Measurements from ENCODE around the gene SUV39H1. TPM values are rescaled to one million over a fixed set of nuclear protein-coding genes. Genes with fewer than 3 reads are reported as not detected.

SUV39H1 gene
- total and polyA plus RNA-seq, 2 of the 13 experiments (the other 11 are each of a cell fraction or from before 2014, with no cell fraction given): 5.2 to 10.1 TPM

DNA sequence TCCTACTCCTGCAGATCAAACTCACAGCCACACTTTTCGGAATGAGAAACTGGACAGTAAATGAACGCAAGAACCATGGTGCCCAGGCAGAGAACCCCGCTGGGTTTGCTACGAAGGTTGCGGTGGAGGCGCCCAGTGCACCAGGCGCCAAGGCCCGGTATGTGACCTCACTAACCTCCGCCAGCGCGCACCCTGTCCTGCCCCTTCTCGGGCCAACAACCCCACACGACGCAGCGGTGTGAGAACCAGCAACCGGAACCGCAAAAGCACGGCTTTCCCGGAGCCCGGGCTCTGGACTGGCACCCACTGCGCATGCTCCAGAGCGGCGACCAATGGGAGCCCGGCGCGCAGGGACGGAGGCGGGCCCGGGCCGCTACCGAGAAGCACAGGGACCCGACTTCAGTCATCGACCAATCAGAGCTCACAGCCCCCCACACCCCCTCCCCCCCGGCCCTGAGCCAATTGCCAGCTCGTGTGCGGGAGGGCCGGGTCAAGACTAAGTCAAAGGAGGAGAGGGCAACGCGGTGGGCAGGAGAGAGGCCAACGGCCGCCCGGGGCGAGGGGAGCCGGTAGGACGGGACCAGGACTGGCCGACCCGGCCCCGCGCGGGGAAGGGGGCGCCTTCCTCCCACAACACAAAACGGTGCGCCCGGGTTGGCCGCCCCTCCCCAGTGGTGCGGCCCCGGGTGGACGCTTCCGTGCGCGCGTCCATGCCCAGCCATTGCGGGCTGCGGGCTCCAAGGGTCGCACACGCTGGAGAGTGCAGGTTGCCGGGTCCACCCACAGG lies 20.2 kb upstream of the SUV39H1 start (continued):
- TF ChIP-seq MXD1 (CRISPR knock-in tag; IDR thresholded peaks at IDR 0.05) (0 out of 2 replicates have a peak, but pooled peaks have one; percentile 34), RBFOX2 (IDR thresholded peaks at IDR 0.05; ENCODE audit: low read depth, low read length) (peak; percentile 96), NAIF1 (CRISPR knock-in tag; IDR thresholded peaks at IDR 0.05; ENCODE audit: borderline replicate concordance) (peak; percentile 82), NCOA1 (CRISPR knock-in tag; IDR thresholded peaks at IDR 0.05) (no peak), ZNF24 (IDR thresholded peaks at IDR 0.05) (no peak), ZNF773 (CRISPR knock-in tag; IDR thresholded peaks at IDR 0.05; ENCODE audit: borderline replicate concordance) (no peak), KDM3A (CRISPR knock-in tag; IDR thresholded peaks at IDR 0.05; ENCODE audit: low read depth) (peak; percentile 69; the same call in 1 of the 2 replicates), ZNF234 (CRISPR knock-in tag; conservative IDR thresholded peaks at IDR 0.05) (no peak), PBX3 (CRISPR knock-in tag; IDR thresholded peaks at IDR 0.05; ENCODE audit: borderline replicate concordance) (no peak), PHB2 (IDR thresholded peaks at IDR 0.05; ENCODE audit: partially characterized antibody) (no peak), SNAPC5 (CRISPR knock-in tag; IDR thresholded peaks at IDR 0.05; ENCODE audit: borderline replicate concordance) (no peak), POGK (CRISPR knock-in tag; conservative IDR thresholded peaks at IDR 0.05) (no peak), FOXM1 (CRISPR knock-in tag; IDR thresholded peaks at IDR 0.05) (no peak), AGO1 (IDR thresholded peaks at IDR 0.05; ENCODE audit: low read depth, low read length, poor library complexity, severe bottlenecking) (no peak), GZF1 (CRISPR knock-in tag; IDR thresholded peaks at IDR 0.05) (no peak), ZNF879 (CRISPR knock-in tag; IDR thresholded peaks at IDR 0.05) (no peak), TRIM22 (IDR thresholded peaks at IDR 0.05) (no peak), MXD3 (CRISPR knock-in tag; IDR thresholded peaks at IDR 0.05) (no peak), NRL (CRISPR knock-in tag; IDR thresholded peaks at IDR 0.05; ENCODE audit: borderline replicate concordance) (no peak), CREB1 (IDR thresholded peaks at IDR 0.05) (peak; percentile 40; the same call in 1 of the 2 replicates), CREB1 (CRISPR knock-in tag; IDR thresholded peaks at IDR 0.05) (no peak), ZFP82 (CRISPR knock-in tag; IDR thresholded peaks at IDR 0.05; ENCODE audit: borderline replicate concordance) (no peak)
